B cell (primary cell): Measurements from ENCODE around the gene MMP8. TPM values are rescaled to one million over a fixed set of nuclear protein-coding genes. Genes with fewer than 3 reads are reported as not detected.

ENCODE experiments used
- ATAC-seq: fragments of 200-7000 bp; cut with Tn5 transposase; one replicate; pipeline ENCODE4 v1.10.0; 2021; ENCODE audit warnings: low read depth, mild to moderate bottlenecking, moderate number of reproducible peaks, moderate library complexity
- CTCF ChIA-PET: fragments of 350-600 bp; sonication (Branson Sonifier 250); formaldehyde crosslinking; loops from one replicate; lab custom pipeline; 2021; ENCODE audit warnings: antibody characterized with exemption, inconsistent platforms; lab: Charles Lee
- POLR2A ChIA-PET: fragments of 350-600 bp; sonication (Branson Sonifier 250); formaldehyde crosslinking; loops from one replicate; lab custom pipeline; 2021; ENCODE audit warnings: antibody characterized with exemption; lab: Charles Lee
- DNase-seq: peaks from one replicate; pipeline ENCODE4 v3.0.0; 2013
- H2AFZ ChIP-seq: 2 replicates; pipeline ENCODE4 v1.6.1; 2012; ENCODE audit warnings: mild to moderate bottlenecking, low read depth, low read length; ENCODE audit not compliant: insufficient read depth, poor library complexity, severe bottlenecking
- H3K27ac ChIP-seq, 2 donors: 1 replicate in 1 of 2; 2 replicates in 1 of 2; pipeline ENCODE4 v1.5.1; 2012 to 2013; ENCODE audit warnings: low read length in 2 of 2, mild to moderate bottlenecking in 2 of 2, moderate library complexity in 1 of 2
- H3K27me3 ChIP-seq, 4 experiments: fragments of 200-600 bp in 1 of 4; sonication (generic) in 1 of 4; replicated peaks in 1 of 4; 1 replicate in 2 of 4; 2 replicates in 2 of 4; pipeline versions ENCODE4 v1.6.1 to v1.7.0; 2013 to 2016; ENCODE audit warnings: low read length in 3 of 4, mild to moderate bottlenecking in 2 of 4, mixed read lengths in 1 of 4, moderate library complexity in 1 of 4; ENCODE audit not compliant: insufficient read depth in 4 of 4, control insufficient read depth in 3 of 4; ENCODE audit errors: control extremely low read depth in 1 of 4
- H3K36me3 ChIP-seq, 2 experiments: replicated peaks in 1 of 2; 1 replicate in 1 of 2; 2 replicates in 1 of 2; pipeline versions ENCODE4 v1.6.1 to v1.7.1; 2013; ENCODE audit warnings: low read length in 1 of 2; ENCODE audit not compliant: insufficient read depth in 2 of 2, control insufficient read depth in 1 of 2; ENCODE audit errors: control extremely low read depth in 1 of 2, extremely low read depth in 1 of 2
- H3K4me1 ChIP-seq, 2 donors: fragments of 200-600 bp in 1 of 2; sonication (generic) in 1 of 2; 1 replicate in 1 of 2; 2 replicates in 1 of 2; pipeline versions ENCODE4 v1.5.1 to v1.6.1; 2013 to 2017; ENCODE audit warnings: low read length in 2 of 2; ENCODE audit not compliant: control insufficient read depth in 2 of 2, insufficient read depth in 2 of 2
- H3K4me2 ChIP-seq: replicated peaks from 2 replicates; pipeline ENCODE3; 2012; ENCODE audit warnings: mild to moderate bottlenecking, low read depth, low read length; ENCODE audit not compliant: poor library complexity, severe bottlenecking
- H3K4me3 ChIP-seq, 5 experiments: fragments of 200-600 bp in 1 of 5; sonication (generic) in 1 of 5; 1 replicate in 3 of 5; 2 replicates in 2 of 5; pipeline versions ENCODE4 v1.5.1 to v1.7.0; 2011 to 2016; ENCODE audit warnings: low read length in 4 of 5, mild to moderate bottlenecking in 4 of 5, low read depth in 2 of 5, control low read depth in 1 of 5, moderate library complexity in 1 of 5; ENCODE audit not compliant: insufficient read depth in 1 of 5; ENCODE audit errors: control extremely low read depth in 1 of 5, extremely low read depth in 1 of 5
- H3K79me2 ChIP-seq: fragments of 200-600 bp; sonication (generic); one replicate; pipeline ENCODE4 v1.6.0; 2016; ENCODE audit warnings: low read length; ENCODE audit not compliant: control insufficient read depth, insufficient read depth
- H3K9ac ChIP-seq: fragments of 200-600 bp; sonication (generic); 2 replicates; pipeline ENCODE4 v1.6.1; 2017; ENCODE audit warnings: mild to moderate bottlenecking, low read length, moderate library complexity
- H3K9me3 ChIP-seq, 3 donors: one replicate each; pipeline versions ENCODE4 v1.6.1 to v1.7.1; 2013; ENCODE audit warnings: low read length in 2 of 3; ENCODE audit not compliant: control insufficient read depth in 2 of 3, insufficient read depth in 1 of 3; ENCODE audit errors: control extremely low read depth in 1 of 3
- H4K20me1 ChIP-seq: 2 replicates; pipeline ENCODE4 v1.6.0; 2012; ENCODE audit warnings: mild to moderate bottlenecking, low read length; ENCODE audit not compliant: insufficient read depth, control insufficient read depth, poor library complexity, severe bottlenecking
- H3K27ac Mint-ChIP-seq: one replicate; pipeline ENCODE4 v1.8.0; 2021; ENCODE audit warnings: mixed read lengths
- H3K27me3 Mint-ChIP-seq: one replicate; pipeline ENCODE4 v1.8.0; 2021; ENCODE audit warnings: mixed read lengths
- H3K4me1 Mint-ChIP-seq: one replicate; pipeline ENCODE4 v1.8.0; 2021; ENCODE audit warnings: mixed read lengths
- H3K4me3 Mint-ChIP-seq: one replicate; pipeline ENCODE4 v1.8.0; 2021; ENCODE audit warnings: mixed read lengths
- H3K9me3 Mint-ChIP-seq: one replicate; pipeline ENCODE4 v1.8.0; 2022; ENCODE audit warnings: mixed read lengths; ENCODE audit not compliant: insufficient read depth
- CTCF ChIP-seq: fragments of 200-600 bp; IDR thresholded peaks from one replicate; pipeline ENCODE4 v1.8.0; 2022; ENCODE audit warnings: antibody characterized with exemption, mild to moderate bottlenecking
- EZH2 ChIP-seq: IDR thresholded peaks from 2 replicates; pipeline ENCODE4 v1.6.1; 2012; ENCODE audit warnings: borderline replicate concordance, low read depth, mild to moderate bottlenecking, moderate library complexity, low read length; ENCODE audit not compliant: insufficient read depth, poor library complexity, severe bottlenecking
- WGBS: methylation state at CpG from one replicate; pipeline ENCODE4 v1.1.5; 2013; ENCODE audit warnings: missing lambda C conversion rate; ENCODE audit not compliant: insufficient coverage; 5-methylcytosine and 5-hydroxymethylcytosine counted together
- intact Hi-C: fragments of 100-400 bp; cut with micrococcal nuclease; formaldehyde crosslinking; loops from one replicate; pipeline ENCODE4 v1.10.0; 2022
- polyA plus RNA-seq: library from polyadenylated mRNA; depleted of rRNA; stranded (reverse); fragments of >200 nt; gene quantifications from 2 replicates; pipeline ENCODE4 v1.2.3, GENCODE V29; 2012
- total RNA-seq, 2 donors: library from RNA; stranded (reverse); fragments of 120-200 nt in 1 of 2; gene quantifications; 1 replicate in 1 of 2; 2 replicates in 1 of 2; pipeline versions ENCODE4 v1.2.3 to v1.2.4, GENCODE V29; 2013 to 2022

The MMP8 gene
- total and polyA plus RNA-seq, 2 donors (not counting 1 experiment from before 2014, with no cell fraction given), result not detected

DNA sequence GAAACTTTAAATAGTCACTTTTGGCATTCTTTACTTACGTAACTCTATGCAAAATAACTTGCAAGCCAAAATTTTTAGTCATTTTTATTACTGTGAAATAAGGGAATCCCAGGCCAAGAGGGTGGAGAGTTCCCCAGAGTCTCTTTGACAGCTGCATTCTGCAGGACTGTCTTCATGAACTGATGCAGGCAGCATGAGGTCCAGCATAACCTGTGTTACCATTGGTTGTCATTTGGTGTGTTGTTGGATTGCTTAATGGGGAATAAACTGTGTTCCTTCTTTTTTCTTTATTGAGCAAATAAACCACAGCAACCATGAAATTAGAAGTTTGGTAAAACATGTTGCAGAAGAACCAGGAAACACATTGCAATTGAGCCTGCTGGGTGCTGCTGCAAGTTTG is 43.8 kb downstream of the MMP8 start:
- H3K4me3 Mint-ChIP-seq, result no peak overlapping the region
- peaks cover 2% of the 10 kb centered on the region for H3K9me3 Mint-ChIP-seq
- intact Hi-C loops, result no loop called here
- Histone ChIP-seq H3K79me2 (no peaks in the 10 kb centered on the region), H3K27ac (no peak overlapping the region), H3K4me1 (no peaks in the 10 kb centered on the region), H3K27me3 (peaks cover 0 to 3% (median 0%) of the 10 kb centered on the region in 4 experiments), H3K36me3 (no peaks in the 10 kb centered on the region), H3K9me3 (no peaks in the 10 kb centered on the region), H3K4me2 (no peak overlapping the region), H3K9ac (no peak overlapping the region), H4K20me1 (no peaks in the 10 kb centered on the region), H3K4me3 (no peak overlapping the region), H2AFZ (no peak overlapping the region)
- TF ChIP-seq CTCF (no peak), EZH2 (no peak)
- ATAC-seq (no peak), DNase-seq (no peak)
- POLR2A ChIA-PET, result no interaction called here
- H3K27me3 Mint-ChIP-seq, result peaks cover 39% of the 10 kb centered on the region
- no peak overlapping the region for H3K27ac Mint-ChIP-seq
- CTCF ChIA-PET, result no interaction called here
- no peaks in the 10 kb centered on the region for H3K4me1 Mint-ChIP-seq
- no CpG with 5 or more reads among the region's 1 CpG for WGBS

- H3K4me1 Mint-ChIP-seq, result no peaks in the 10 kb centered on the region
- Histone ChIP-seq H3K79me2 (no peaks in the 10 kb centered on the region), H2AFZ (no peak overlapping the region), H3K4me1 (no peaks in the 10 kb centered on the region), H3K4me2 (no peak overlapping the region), H3K9ac (no peak overlapping the region), H4K20me1 (no peaks in the 10 kb centered on the region), H3K9me3 (no peaks in the 10 kb centered on the region), H3K36me3 (no peaks in the 10 kb centered on the region), H3K27ac (no peak overlapping the region), H3K27me3 (no peaks in the 10 kb centered on the region), H3K4me3 (no peak overlapping the region)
- no peak for TF ChIP-seq EZH2
- TF ChIP-seq CTCF, result no peak
- CTCF ChIA-PET, result interaction anchor here (3.8 kb wide), 1 partner anchor 12 kb away, joined by 22 read pairs; no protein-coding TSS in a partner anchor
- 78% methylated on average over 1 of the region's 2 CpGs for WGBS
- intact Hi-C loops, result no loop called here
- POLR2A ChIA-PET, result no interaction called here
- ATAC-seq, result no peak
- peaks cover 37% of the 10 kb centered on the region for H3K27me3 Mint-ChIP-seq
- H3K27ac Mint-ChIP-seq, result no peak overlapping the region
- H3K9me3 Mint-ChIP-seq, result no peaks in the 10 kb centered on the region
- H3K4me3 Mint-ChIP-seq, result no peak overlapping the region
- no peak for DNase-seq
Measured at GRCh38 chr11:102678022-102678421, 46.7 kb downstream of the MMP8 start.
